Measurements from ENCODE around the gene RCVRN. TPM values are rescaled to one million over a fixed set of nuclear protein-coding genes. Genes with fewer than 3 reads are reported as not detected.

Gene RCVRN
- total RNA-seq, 1 experiment from 2014 or later: not detected

DNA sequence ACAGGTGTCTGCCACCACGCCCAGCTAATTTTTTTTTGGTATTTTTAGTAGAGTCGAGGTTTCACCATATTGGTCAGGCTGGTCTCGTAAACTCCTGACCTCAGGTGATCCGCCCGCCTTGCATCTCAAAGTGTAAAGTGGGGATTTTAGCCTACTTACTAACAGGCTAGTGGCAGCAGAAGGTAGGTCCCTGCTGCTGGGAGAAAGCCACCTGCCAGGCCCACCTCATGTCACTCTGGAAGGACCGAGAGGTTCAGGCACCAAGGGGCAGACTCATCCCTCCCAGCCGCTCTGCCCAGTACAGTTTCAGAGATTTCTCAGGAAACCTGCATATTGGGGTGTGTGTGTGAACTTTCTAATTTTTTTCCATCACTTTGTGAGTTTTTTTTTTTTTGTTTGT lies 2.1 kb upstream of the RCVRN start:
- Mint-ChIP-seq H3K27ac (no peak overlapping the region), H3K4me1 (peaks cover 14 to 33% of the 10 kb centered on the region in 2 experiments), H3K9me3 (peaks cover 0 to 2% of the 10 kb centered on the region in 2 experiments; a peak in 2 of 5 replicates), H3K27me3 (ENCODE audit: low read depth) (peaks cover 10% of the 10 kb centered on the region), H3K4me3 (no peak overlapping the region), H3K36me3 (ENCODE audit: insufficient read depth in 1 of 3, low read depth in 3 of 3) (no peaks in the 10 kb centered on the region; a peak in 1 of 7 replicates)
- Histone ChIP-seq H3K27ac (ENCODE audit: insufficient read length, low read depth, low read length) (no peak overlapping the region), H3T11ph (ENCODE audit: low read length) (no peak overlapping the region), H2BK120ac (ENCODE audit: low read depth, low read length, poor library complexity, severe bottlenecking) (no peak overlapping the region), H3K9ac (ENCODE audit: extremely low read depth, insufficient read length, low read length) (no peak overlapping the region), H3K9me3 (ENCODE audit: control insufficient read depth, low read depth, low read length) (no peaks in the 10 kb centered on the region), H3K79me1 (ENCODE audit: insufficient read depth, low read depth, low read length, poor library complexity, severe bottlenecking) (no peaks in the 10 kb centered on the region), H4K20me1 (ENCODE audit: control insufficient read depth, insufficient read depth, insufficient read length) (no peaks in the 10 kb centered on the region), H2BK5ac (ENCODE audit: insufficient read length, low read length) (no peak overlapping the region), H4K91ac (ENCODE audit: insufficient read length, low read depth, low read length) (no peak overlapping the region), H3K4me1 (ENCODE audit: insufficient read depth, low read length) (no peaks in the 10 kb centered on the region; the same call in 1 of the 2 replicates), H2AFZ (ENCODE audit: low read length) (no peak overlapping the region), H3K4ac (ENCODE audit: low read depth, low read length) (no peak overlapping the region), H3K4me2 (ENCODE audit: insufficient read depth, insufficient read length, low read length) (no peak overlapping the region), H3K27me3 (ENCODE audit: insufficient read depth, low read length) (no peaks in the 10 kb centered on the region), H4K5ac (ENCODE audit: insufficient read length, low read depth, low read length) (no peak overlapping the region), H2AK5ac (ENCODE audit: insufficient read length, low read length) (no peak overlapping the region), H4K8ac (replicated peaks; ENCODE audit: insufficient read length, low read depth, low read length) (no peak overlapping the region), H3K23ac (ENCODE audit: insufficient read length, low read depth, low read length) (no peak overlapping the region), H2BK15ac (ENCODE audit: low read depth, low read length) (no peak overlapping the region), H2BK20ac (ENCODE audit: low read depth, low read length, poor library complexity, severe bottlenecking) (no peak overlapping the region), H2BK12ac (ENCODE audit: insufficient read length, low read depth, low read length) (no peak overlapping the region), H3K79me2 (ENCODE audit: insufficient read depth, low read length) (no peaks in the 10 kb centered on the region), H3K18ac (ENCODE audit: insufficient read length, low read depth, low read length) (no peak overlapping the region), H3K14ac (ENCODE audit: insufficient read depth, low read length) (no peak overlapping the region), H3K56ac (ENCODE audit: insufficient read length, low read depth, low read length) (no peak overlapping the region), H3K23me2 (ENCODE audit: insufficient read length, low read depth, low read length, poor library complexity, severe bottlenecking) (no peaks in the 10 kb centered on the region)
- TF ChIP-seq CTCF (conservative IDR thresholded peaks at IDR 0.05): no peak
- DNase-seq: no peak
- no CpG with 5 or more reads among the region's 7 CpGs for WGBS (ENCODE audit: extremely low coverage, insufficient read length, low lambda C conversion rate)

Data from H9 (cell line).